Measurements from ENCODE around the gene FNBP1L. TPM values are rescaled to one million over a fixed set of nuclear protein-coding genes. Genes with fewer than 3 reads are reported as not detected.

FNBP1L gene
- total and polyA plus RNA-seq, 9 of the 15 experiments (the other 6 are each of a cell fraction or from before 2014, with no cell fraction given) = 1.4 to 6.9 (median 5.9) TPM

GRCh38 chr1:93602101-93602500 lies 154.2 kb downstream of the FNBP1L start (continued):
- TF ChIP-seq CREB5 (CRISPR knock-in tag; IDR thresholded peaks at IDR 0.05) = no peak
- TF ChIP-seq GTF2E2 (tag; IDR thresholded peaks at IDR 0.05) = no peak
- no peak for TF ChIP-seq DMBX1 (CRISPR knock-in tag; IDR thresholded peaks at IDR 0.05; ENCODE audit: borderline replicate concordance)
- no peak for TF ChIP-seq MEIS2 (IDR thresholded peaks at IDR 0.05; ENCODE audit: partially characterized antibody)
- no peak for TF ChIP-seq SOX6 (IDR thresholded peaks at IDR 0.05)
- no peak for TF ChIP-seq GABPA (tag; conservative IDR thresholded peaks at IDR 0.05; ENCODE audit: low read depth)
- TF ChIP-seq NFXL1 (CRISPR knock-in tag; IDR thresholded peaks at IDR 0.05) = no peak
- no peak for TF ChIP-seq ARNT (IDR thresholded peaks at IDR 0.05)
- no peak for TF ChIP-seq ARID4B (CRISPR knock-in tag; IDR thresholded peaks at IDR 0.05)
- TF ChIP-seq HMGN3 (IDR thresholded peaks at IDR 0.05; ENCODE audit: borderline replicate concordance, extremely low read depth, insufficient read length, low read depth, low read length) = no peak
- no peak for TF ChIP-seq YBX1 (IDR thresholded peaks at IDR 0.05)
- TF ChIP-seq TAF9B (IDR thresholded peaks at IDR 0.05; ENCODE audit: partially characterized antibody) = no peak
- TF ChIP-seq HNRNPH1 (optimal IDR thresholded peaks at IDR 0.05; ENCODE audit: low read depth, low read length) = no peak
